DND-41 (cell line): ENCODE results near the gene ADH7.
"Not testable (repeated sequence)": the region's sequence is repeated elsewhere in the genome, so short reads cannot be mapped to it uniquely, and the experiment has no call there.

Source experiments
- ATAC-seq: fragments of 200-7000 bp; cut with Tn5 transposase; 3 replicates; pipeline ENCODE4 v1.9.1; 2021; ENCODE audit warnings: low read depth; ENCODE audit not compliant: insufficient read depth
- DNase-seq: peaks from one replicate; pipeline ENCODE4 v3.0.0-alpha.2; 2020
- H2AFZ ChIP-seq: 2 replicates; pipeline ENCODE4 v1.6.0; 2012; ENCODE audit warnings: low read depth, low read length
- H3K27ac ChIP-seq: 2 replicates; pipeline ENCODE4 v1.5.1; 2012; ENCODE audit warnings: low read length, inconsistent platforms
- H3K27me3 ChIP-seq: fragments of 200-600 bp; sonication (generic); 2 replicates; pipeline ENCODE4 v1.6.0; 2012; ENCODE audit warnings: low read length, mild to moderate bottlenecking, inconsistent platforms; ENCODE audit not compliant: insufficient read depth, poor library complexity
- H3K36me3 ChIP-seq: 2 replicates; pipeline ENCODE4 v1.5.1; 2012; ENCODE audit warnings: low read length, inconsistent platforms; ENCODE audit not compliant: insufficient read depth
- H3K4me1 ChIP-seq: 2 replicates; pipeline ENCODE4 v1.5.1; 2012; ENCODE audit warnings: mild to moderate bottlenecking, low read length; ENCODE audit not compliant: insufficient read depth
- H3K4me2 ChIP-seq: 2 replicates; pipeline ENCODE4 v1.6.0; 2012; ENCODE audit warnings: mild to moderate bottlenecking, moderate library complexity, low read length, inconsistent platforms; ENCODE audit not compliant: insufficient read depth
- H3K4me3 ChIP-seq, 2 experiments: fragments of 200-600 bp in 1 of 2; shearing (Covaris generic) in 1 of 2; 2 replicates each; pipeline ENCODE4 v1.5.1; 2012 to 2016; ENCODE audit warnings: inconsistent platforms in 2 of 2, low read length in 2 of 2, mild to moderate bottlenecking in 2 of 2, low read depth in 1 of 2, moderate library complexity in 1 of 2
- H3K79me2 ChIP-seq: 2 replicates; pipeline ENCODE4 v1.6.0; 2012; ENCODE audit warnings: low read length, inconsistent platforms; ENCODE audit not compliant: insufficient read depth
- H3K9ac ChIP-seq: 2 replicates; pipeline ENCODE4 v1.6.0; 2012; ENCODE audit warnings: low read depth, mild to moderate bottlenecking, inconsistent platforms, low read length, moderate library complexity
- H3K9me3 ChIP-seq: 2 replicates; pipeline ENCODE4 v1.5.1; 2012; ENCODE audit warnings: low read length, moderate library complexity, mild to moderate bottlenecking, inconsistent platforms; ENCODE audit not compliant: insufficient read depth, severe bottlenecking
- H4K20me1 ChIP-seq: 2 replicates; pipeline ENCODE4 v1.6.0; 2012; ENCODE audit warnings: low read length; ENCODE audit not compliant: insufficient read depth
- CTCF ChIP-seq: IDR thresholded peaks from 2 replicates; pipeline ENCODE4 v1.5.1; 2012; ENCODE audit warnings: borderline replicate concordance, low read length, moderate library complexity, mild to moderate bottlenecking; ENCODE audit not compliant: poor library complexity, severe bottlenecking; ENCODE audit errors: extremely low read depth
- EZH2 ChIP-seq: IDR thresholded peaks from 3 replicates; pipeline ENCODE4 v1.6.1; 2012; ENCODE audit warnings: borderline replicate concordance, low read depth, mild to moderate bottlenecking, moderate library complexity, low read length, inconsistent platforms; ENCODE audit not compliant: severe bottlenecking

ADH7 gene

GRCh38 chr4:99436462-99436861 is 1.3 kb upstream of the ADH7 start:
- no peak overlapping the region for H3K27ac ChIP-seq
- DNase-seq (no peak), ATAC-seq (no peak)
- H2AFZ ChIP-seq, result no peak overlapping the region
- H3K79me2 ChIP-seq, result no peaks in the 10 kb centered on the region
- H3K9me3 ChIP-seq, result no peaks in the 10 kb centered on the region
- no peak overlapping the region for H3K4me3 ChIP-seq
- H3K27me3 ChIP-seq, result no peaks in the 10 kb centered on the region
- TF ChIP-seq CTCF (no peak), EZH2 (no peak)
- no peaks in the 10 kb centered on the region for H3K4me1 ChIP-seq
- no peak overlapping the region for H3K9ac ChIP-seq
- H3K4me2 ChIP-seq, result no peak overlapping the region
- H4K20me1 ChIP-seq, result no peaks in the 10 kb centered on the region
- no peaks in the 10 kb centered on the region for H3K36me3 ChIP-seq

- H3K4me1 ChIP-seq, result no peaks in the 10 kb centered on the region
- H3K9ac ChIP-seq, result no peak overlapping the region
- no peaks in the 10 kb centered on the region for H3K27me3 ChIP-seq
- H3K9me3 ChIP-seq, result no peaks in the 10 kb centered on the region
- no peaks in the 10 kb centered on the region for H4K20me1 ChIP-seq
- no peak overlapping the region for H2AFZ ChIP-seq
- no peaks in the 10 kb centered on the region for H3K36me3 ChIP-seq
- H3K4me3 ChIP-seq, result no peak overlapping the region
- TF ChIP-seq EZH2 (no peak), CTCF (no peak)
- ATAC-seq (no peak), DNase-seq (no peak)
- no peaks in the 10 kb centered on the region for H3K79me2 ChIP-seq
- H3K27ac ChIP-seq, result no peak overlapping the region
- H3K4me2 ChIP-seq, result no peak overlapping the region
These were observed 5.0 kb downstream of the ADH7 start for GRCh38 chr4:99430106-99430505.

- H3K27me3 ChIP-seq, result no peaks in the 10 kb centered on the region
- no peaks in the 10 kb centered on the region for H3K79me2 ChIP-seq
- DNase-seq (no peak), ATAC-seq (no peak)
- H3K36me3 ChIP-seq, result no peaks in the 10 kb centered on the region
- H3K4me1 ChIP-seq, result no peaks in the 10 kb centered on the region
- no peak overlapping the region for H3K27ac ChIP-seq
- H3K9ac ChIP-seq, result no peak overlapping the region
- H3K4me3 ChIP-seq, result no peak overlapping the region
- no peak overlapping the region for H3K4me2 ChIP-seq
- TF ChIP-seq EZH2 (no peak), CTCF (no peak)
- no peaks in the 10 kb centered on the region for H3K9me3 ChIP-seq
- H2AFZ ChIP-seq, result no peak overlapping the region
- no peaks in the 10 kb centered on the region for H4K20me1 ChIP-seq
These were observed 18.0 kb downstream of the ADH7 start for GRCh38 chr4:99417125-99417524.

GRCh38 chr4:99415762-99416161 is 19.4 kb downstream of the ADH7 start:
- not testable (repeated sequence) for H3K79me2 ChIP-seq, DNase-seq, H3K9ac ChIP-seq, H2AFZ ChIP-seq, H3K36me3 ChIP-seq, H3K27me3 ChIP-seq, H3K4me2 ChIP-seq, H4K20me1 ChIP-seq, H3K9me3 ChIP-seq, H3K4me1 ChIP-seq, H3K27ac ChIP-seq, H3K4me3 ChIP-seq, ATAC-seq

- not testable (repeated sequence) for H3K27me3 ChIP-seq
These were observed 20.2 kb downstream of the ADH7 start for GRCh38 chr4:99414902-99415301.

More at GRCh38 chr4:99414902-99415301, 20.2 kb downstream of the ADH7 start:
- H3K9ac ChIP-seq, DNase-seq, H3K27ac ChIP-seq, H4K20me1 ChIP-seq, ATAC-seq, H3K36me3 ChIP-seq, H3K9me3 ChIP-seq, H3K4me3 ChIP-seq, H3K4me1 ChIP-seq, H2AFZ ChIP-seq, H3K79me2 ChIP-seq, H3K4me2 ChIP-seq: not testable (repeated sequence)
